Effector CD4-positive, alpha-beta T cell (primary cell): Measurements from ENCODE around the gene LSM4.
"Not testable (repeated sequence)": the region's sequence is repeated elsewhere in the genome, so short reads cannot be mapped to it uniquely, and the experiment has no call there.

Experiments
- DNase-seq: peaks from one replicate; pipeline ENCODE4 v3.0.0-alpha.2; 2020

LSM4 gene

GRCh38 chr19:18340990-18341868 is 18.4 kb upstream of the LSM4 start:
- peak; percentile 43 for DNase-seq

GRCh38 chr19:18340190-18340989 is 17.5 kb upstream of the LSM4 start, which contains the start of gene PGPEP1:
Gene PGPEP1 (plus strand): TSS chr19:18340598. CDS start chr19:18340682, 84 bp downstream.
- DNase-seq: peak; percentile 25

GRCh38 chr19:18339723-18340122 is 16.8 kb upstream of the LSM4 start:
- no peak for DNase-seq

- DNase-seq: no peak
Measured at GRCh38 chr19:18338541-18338940, 15.7 kb upstream of the LSM4 start.

- no peak for DNase-seq
Measured at GRCh38 chr19:18336121-18336520, 13.2 kb upstream of the LSM4 start.

GRCh38 chr19:18333680-18334079 is 10.8 kb upstream of the LSM4 start:
- no peak for DNase-seq

GRCh38 chr19:18332917-18333530 is 10.1 kb upstream of the LSM4 start:
- no peak for DNase-seq

- DNase-seq: no peak
Measured at GRCh38 chr19:18330868-18331267, 8.0 kb upstream of the LSM4 start.

- DNase-seq: no peak
Measured at GRCh38 chr19:18329035-18329376, 6.1 kb upstream of the LSM4 start.

GRCh38 chr19:18328340-18329034 is 5.6 kb upstream of the LSM4 start:
- DNase-seq: peak; percentile 81

- DNase-seq: no peak
Measured at GRCh38 chr19:18326772-18327171, 3.9 kb upstream of the LSM4 start.

GRCh38 chr19:18324373-18324731 is 1.5 kb upstream of the LSM4 start:
- DNase-seq: not testable (repeated sequence)

GRCh38 chr19:18322318-18322758 is 538 bp downstream of the LSM4 start:
- no peak for DNase-seq

GRCh38 chr19:18321734-18322102 is 1.2 kb downstream of the LSM4 start:
- DNase-seq: no peak

- no peak for DNase-seq
Measured at GRCh38 chr19:18320865-18321733, 1.8 kb downstream of the LSM4 start.

GRCh38 chr19:18319591-18320135 is 3.2 kb downstream of the LSM4 start:
- no peak for DNase-seq

GRCh38 chr19:18317961-18318800 is 4.7 kb downstream of the LSM4 start:
- no peak for DNase-seq

GRCh38 chr19:18313398-18313797 is 9.5 kb downstream of the LSM4 start:
- no peak for DNase-seq

GRCh38 chr19:18312092-18312534 is 10.8 kb downstream of the LSM4 start:
- DNase-seq: no peak

- DNase-seq: no peak
Measured at GRCh38 chr19:18311502-18312091, 11.3 kb downstream of the LSM4 start.
